Spinal cord (tissue), 4 donors: ENCODE data around the gene SLC39A2. TPM values are rescaled to one million over a fixed set of nuclear protein-coding genes. Genes with fewer than 3 reads are reported as not detected.

ENCODE experiments used
- polyA plus RNA-seq, 2 donors: library from polyadenylated mRNA; unstranded; fragments of 120-200 nt; gene quantifications; one replicate each; pipeline ENCODE4 v1.2.1, GENCODE V29; 2013; ENCODE audit not compliant: insufficient read length in 2 of 2
- small RNA-seq: library from RNA; depleted of rRNA; stranded (forward); fragments of <200 nt; gene quantifications from one replicate; pipeline ENCODE3, GENCODE V24; 2014; ENCODE audit warnings: low replicate concordance
- total RNA-seq, 2 donors: library from RNA; depleted of rRNA in 1 of 2; stranded (reverse); fragments of 120-200 nt in 1 of 2; fragments of >200 nt in 1 of 2; gene quantifications; one replicate each; pipeline versions ENCODE4 v1.2.3 to v1.2.4, GENCODE V29; 2013 to 2014

The SLC39A2 gene
- total and polyA plus RNA-seq, 4 donors = 0.17 to 0.32 TPM; not detected in 2

Small RNAs within 50 kb of the gene (small RNA-seq; reads per million reads assigned to genes)
- not detected for gene RN7SL189P

Other genes with a start within 250 kb of the SLC39A2 start
- not detected for gene EDDM3B, start 230.9 kb upstream of the SLC39A2 start, total RNA-seq
- not detected for gene EDDM3B, start 230.9 kb upstream of the SLC39A2 start, polyA plus RNA-seq
- gene RNASE6, start 218.0 kb upstream of the SLC39A2 start, total RNA-seq = 10 to 100 TPM in 1 of 2 donors, 1 to 10 TPM in 1; 8.7 to 11.3 TPM
- gene RNASE6, start 218.0 kb upstream of the SLC39A2 start, polyA plus RNA-seq = 1 to 10 TPM; 4.3 to 6.1 TPM
- gene RNASE1, start 196.4 kb upstream of the SLC39A2 start, total RNA-seq = 100 to 1,000 TPM in 1 of 2 donors, 10 to 100 TPM in 1; 99.1 to 223 TPM
- gene RNASE1, start 196.4 kb upstream of the SLC39A2 start, polyA plus RNA-seq = 10 to 100 TPM; 50.2 to 77.1 TPM
- 1 to 10 TPM in 1 of 2 donors, under 1 TPM in 1; 0.55 to 3.7 TPM for gene RNASE3, start 107.9 kb upstream of the SLC39A2 start, total RNA-seq
- gene RNASE3, start 107.9 kb upstream of the SLC39A2 start, polyA plus RNA-seq = under 1 TPM in 1 of 2 donors, not detected in 1; 0.24 TPM
- gene RNASE2, start 43.8 kb upstream of the SLC39A2 start, total RNA-seq = 1 to 10 TPM in 1 of 2 donors, under 1 TPM in 1; 0.50 to 5.8 TPM
- gene RNASE2, start 43.8 kb upstream of the SLC39A2 start, polyA plus RNA-seq = 1 to 10 TPM in 1 of 2 donors, under 1 TPM in 1; 0.90 to 1.1 TPM
- gene METTL17, start 9.3 kb upstream of the SLC39A2 start, total RNA-seq = 10 to 100 TPM; 31.1 to 65.0 TPM
- 10 to 100 TPM; 56.7 to 79.2 TPM for gene METTL17, start 9.3 kb upstream of the SLC39A2 start, polyA plus RNA-seq
- gene NDRG2, start 25.8 kb downstream of the SLC39A2 start, total RNA-seq = 100 to 1,000 TPM; 233 to 301 TPM
- gene NDRG2, start 25.8 kb downstream of the SLC39A2 start, polyA plus RNA-seq = 100 to 1,000 TPM; 763 to 827 TPM
- under 1 TPM in 1 of 2 donors, not detected in 1; 0.44 TPM for gene TPPP2, start 30.9 kb downstream of the SLC39A2 start, total RNA-seq
- under 1 TPM; 0.59 to 0.71 TPM for gene TPPP2, start 30.9 kb downstream of the SLC39A2 start, polyA plus RNA-seq
- gene RNASE13, start 35.5 kb downstream of the SLC39A2 start, total RNA-seq = not detected
- gene RNASE13, start 35.5 kb downstream of the SLC39A2 start, polyA plus RNA-seq = not detected
- gene RNASE7, start 43.1 kb downstream of the SLC39A2 start, total RNA-seq = not detected
- gene RNASE7, start 43.1 kb downstream of the SLC39A2 start, polyA plus RNA-seq = under 1 TPM in 1 of 2 donors, not detected in 1; 0.12 TPM
- gene RNASE8, start 58.5 kb downstream of the SLC39A2 start, total RNA-seq = not detected
- gene RNASE8, start 58.5 kb downstream of the SLC39A2 start, polyA plus RNA-seq = not detected
- 10 to 100 TPM; 37.9 to 71.0 TPM for gene ARHGEF40, start 71.0 kb downstream of the SLC39A2 start, total RNA-seq
- gene ARHGEF40, start 71.0 kb downstream of the SLC39A2 start, polyA plus RNA-seq = 10 to 100 TPM; 83.1 to 98.9 TPM
- 10 to 100 TPM in 1 of 2 donors, 1 to 10 TPM in 1; 4.7 to 16.3 TPM for gene ZNF219, start 99.4 kb downstream of the SLC39A2 start, total RNA-seq
- 10 to 100 TPM; 39.1 to 48.8 TPM for gene ZNF219, start 99.4 kb downstream of the SLC39A2 start, polyA plus RNA-seq
- under 1 TPM; 0.50 to 0.72 TPM for gene TMEM253, start 101.8 kb downstream of the SLC39A2 start, total RNA-seq
- 1 to 10 TPM in 1 of 2 donors, under 1 TPM in 1; 0.43 to 1.7 TPM for gene TMEM253, start 101.8 kb downstream of the SLC39A2 start, polyA plus RNA-seq
- not detected for gene OR5AU1, start 156.8 kb downstream of the SLC39A2 start, total RNA-seq
- under 1 TPM; 0.05 to 0.11 TPM for gene OR5AU1, start 156.8 kb downstream of the SLC39A2 start, polyA plus RNA-seq